H1 (cell line): Measurements from ENCODE around the gene PDIA6.

Experiments used
- CEBPB ChIP-seq: IDR thresholded peaks from 2 replicates; pipeline ENCODE4 v1.6.1; 2012; ENCODE audit warnings: low read depth, low read length
- GTF2F1 ChIP-seq: IDR thresholded peaks from 2 replicates; pipeline ENCODE4 v1.6.1; 2012; ENCODE audit warnings: low read depth, low read length, improper control_type of control experiment, borderline replicate concordance
- JUND ChIP-seq: IDR thresholded peaks from 2 replicates; pipeline ENCODE4 v1.6.1; 2011; ENCODE audit warnings: mild to moderate bottlenecking, improper control_type of control experiment, low read length
- SIX5 ChIP-seq: IDR thresholded peaks from 2 replicates; pipeline ENCODE4 v1.6.1; 2011; ENCODE audit warnings: mild to moderate bottlenecking, low read depth, low read length
- USF2 ChIP-seq: IDR thresholded peaks from 2 replicates; pipeline ENCODE4 v1.6.1; 2011; ENCODE audit warnings: low read length, improper control_type of control experiment
- TF ChIP-seq, protein P1 (sequence below), 3 experiments: IDR thresholded peaks; 1 replicate in 2 of 3; 2 replicates in 1 of 3; pipeline versions ENCODE4 v1.5.1 to v1.6.1; 2011; ENCODE audit warnings: low read length in 3 of 3, mild to moderate bottlenecking in 3 of 3, inconsistent platforms in 2 of 3, low read depth in 1 of 3, moderate library complexity in 1 of 3; ENCODE audit not compliant: insufficient read depth in 1 of 3; ENCODE audit errors: control extremely low read depth in 1 of 3

DNA sequence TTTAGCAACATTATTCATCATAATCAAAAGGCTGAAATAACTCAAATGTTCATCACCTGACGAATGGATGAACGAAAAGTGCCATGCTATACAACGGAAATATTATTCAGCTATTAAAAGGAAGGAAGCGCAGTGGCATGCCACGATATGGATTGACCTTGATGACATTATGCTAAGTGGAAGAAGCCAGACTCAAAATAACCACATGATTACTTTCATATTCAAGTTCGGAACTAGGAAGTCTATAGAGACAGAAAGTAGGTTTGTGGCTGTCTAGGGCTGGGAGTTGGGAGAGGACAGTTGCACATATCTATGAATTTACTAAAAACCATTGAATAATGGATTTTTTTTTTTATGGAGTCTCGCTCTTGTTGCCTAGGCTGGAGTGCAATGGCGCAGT, 13.4 kb upstream of the PDIA6 start:
- TF ChIP-seq SIX5 (no peak), CEBPB (no peak), GTF2F1 (no peak), JUND (no peak), USF2 (no peak)
- TF ChIP-seq, protein P1, sequence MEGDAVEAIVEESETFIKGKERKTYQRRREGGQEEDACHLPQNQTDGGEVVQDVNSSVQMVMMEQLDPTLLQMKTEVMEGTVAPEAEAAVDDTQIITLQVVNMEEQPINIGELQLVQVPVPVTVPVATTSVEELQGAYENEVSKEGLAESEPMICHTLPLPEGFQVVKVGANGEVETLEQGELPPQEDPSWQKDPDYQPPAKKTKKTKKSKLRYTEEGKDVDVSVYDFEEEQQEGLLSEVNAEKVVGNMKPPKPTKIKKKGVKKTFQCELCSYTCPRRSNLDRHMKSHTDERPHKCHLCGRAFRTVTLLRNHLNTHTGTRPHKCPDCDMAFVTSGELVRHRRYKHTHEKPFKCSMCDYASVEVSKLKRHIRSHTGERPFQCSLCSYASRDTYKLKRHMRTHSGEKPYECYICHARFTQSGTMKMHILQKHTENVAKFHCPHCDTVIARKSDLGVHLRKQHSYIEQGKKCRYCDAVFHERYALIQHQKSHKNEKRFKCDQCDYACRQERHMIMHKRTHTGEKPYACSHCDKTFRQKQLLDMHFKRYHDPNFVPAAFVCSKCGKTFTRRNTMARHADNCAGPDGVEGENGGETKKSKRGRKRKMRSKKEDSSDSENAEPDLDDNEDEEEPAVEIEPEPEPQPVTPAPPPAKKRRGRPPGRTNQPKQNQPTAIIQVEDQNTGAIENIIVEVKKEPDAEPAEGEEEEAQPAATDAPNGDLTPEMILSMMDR (IDR thresholded peaks at IDR 0.05; ENCODE audit: control extremely low read depth in 1 of 3, insufficient read depth in 1 of 3, low read depth in 1 of 3, low read length in 3 of 3), result no peak
